IMR-90 (cell line): ENCODE data around the gene EMC9.

Experiments used
- CEBPB ChIP-seq: IDR thresholded peaks from 2 replicates; pipeline ENCODE4 v1.6.1; 2012; ENCODE audit warnings: low read depth, low read length, improper control_type of control experiment
- FOS ChIP-seq: fragments of 150-350 bp; IDR thresholded peaks from 2 replicates; pipeline ENCODE4 v1.6.1; 2016; ENCODE audit warnings: low read depth, low read length
- MAFK ChIP-seq: IDR thresholded peaks from 2 replicates; pipeline ENCODE4 v1.6.1; 2012; ENCODE audit warnings: low read depth, low read length, improper control_type of control experiment
- NFE2L2 ChIP-seq: fragments of 150-350 bp; IDR thresholded peaks from 2 replicates; pipeline ENCODE4 v1.6.1; 2016; ENCODE audit warnings: low read depth, mild to moderate bottlenecking, low read length
- POLR2A ChIP-seq: IDR thresholded peaks from 2 replicates; pipeline ENCODE4 v1.6.1; 2012; ENCODE audit warnings: mild to moderate bottlenecking, low read depth, low read length
- RAD21 ChIP-seq: IDR thresholded peaks from 2 replicates; pipeline ENCODE4 v1.6.1; 2012; ENCODE audit warnings: low read length, improper control_type of control experiment
- RFX5 ChIP-seq: IDR thresholded peaks from 2 replicates; pipeline ENCODE4 v1.8.0; 2012; ENCODE audit warnings: low read depth, mild to moderate bottlenecking, low read length, moderate library complexity
- SMC3 ChIP-seq: fragments of 150-350 bp; IDR thresholded peaks from 2 replicates; pipeline ENCODE4 v1.6.1; 2016; ENCODE audit warnings: low read depth, mild to moderate bottlenecking, antibody characterized with exemption, low read length, moderate library complexity
- TF ChIP-seq, protein P1 (sequence below): conservative IDR thresholded peaks from 2 replicates; pipeline ENCODE4 v1.5.1; 2012; ENCODE audit warnings: mild to moderate bottlenecking, low read depth, low read length, improper control_type of control experiment
- TF ChIP-seq, protein P2 (sequence below): fragments of 150-350 bp; IDR thresholded peaks from 2 replicates; pipeline ENCODE4 v1.6.1; 2017; ENCODE audit warnings: mild to moderate bottlenecking, antibody characterized with exemption, low read length, low read depth

DNA sequence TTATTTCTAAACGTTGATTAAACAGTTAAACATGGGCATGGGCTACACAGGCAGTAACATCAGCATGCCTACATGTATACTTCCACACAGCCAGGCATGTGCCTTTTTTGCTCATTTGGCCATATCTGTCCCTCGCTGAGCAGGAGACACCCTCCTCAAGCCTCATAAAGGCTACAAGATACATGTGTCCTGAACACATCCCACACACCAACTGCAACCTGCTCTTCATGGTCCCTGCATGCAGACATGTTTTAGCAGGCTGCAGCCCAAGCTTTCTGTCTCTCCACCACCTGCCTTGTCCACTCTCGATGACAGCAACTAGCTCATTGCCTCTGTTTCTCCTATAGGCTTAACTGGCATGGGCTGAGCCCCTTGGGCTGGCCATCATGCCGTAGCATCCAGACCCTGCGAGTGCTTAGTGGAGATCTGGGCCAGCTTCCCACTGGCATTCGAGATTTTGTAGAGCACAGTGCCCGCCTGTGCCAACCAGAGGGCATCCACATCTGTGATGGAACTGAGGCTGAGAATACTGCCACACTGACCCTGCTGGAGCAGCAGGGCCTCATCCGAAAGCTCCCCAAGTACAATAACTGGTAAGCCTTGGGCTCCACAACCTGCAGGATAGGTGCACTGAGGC is 44.7 kb downstream of the EMC9 start:
- TF ChIP-seq RAD21 (no peak), RFX5 (no peak), POLR2A (no peak), FOS (no peak), CEBPB (no peak), SMC3 (no peak), MAFK (no peak), NFE2L2 (no peak)
- TF ChIP-seq, protein P1, sequence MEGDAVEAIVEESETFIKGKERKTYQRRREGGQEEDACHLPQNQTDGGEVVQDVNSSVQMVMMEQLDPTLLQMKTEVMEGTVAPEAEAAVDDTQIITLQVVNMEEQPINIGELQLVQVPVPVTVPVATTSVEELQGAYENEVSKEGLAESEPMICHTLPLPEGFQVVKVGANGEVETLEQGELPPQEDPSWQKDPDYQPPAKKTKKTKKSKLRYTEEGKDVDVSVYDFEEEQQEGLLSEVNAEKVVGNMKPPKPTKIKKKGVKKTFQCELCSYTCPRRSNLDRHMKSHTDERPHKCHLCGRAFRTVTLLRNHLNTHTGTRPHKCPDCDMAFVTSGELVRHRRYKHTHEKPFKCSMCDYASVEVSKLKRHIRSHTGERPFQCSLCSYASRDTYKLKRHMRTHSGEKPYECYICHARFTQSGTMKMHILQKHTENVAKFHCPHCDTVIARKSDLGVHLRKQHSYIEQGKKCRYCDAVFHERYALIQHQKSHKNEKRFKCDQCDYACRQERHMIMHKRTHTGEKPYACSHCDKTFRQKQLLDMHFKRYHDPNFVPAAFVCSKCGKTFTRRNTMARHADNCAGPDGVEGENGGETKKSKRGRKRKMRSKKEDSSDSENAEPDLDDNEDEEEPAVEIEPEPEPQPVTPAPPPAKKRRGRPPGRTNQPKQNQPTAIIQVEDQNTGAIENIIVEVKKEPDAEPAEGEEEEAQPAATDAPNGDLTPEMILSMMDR: no peak
- TF ChIP-seq, protein P2, sequence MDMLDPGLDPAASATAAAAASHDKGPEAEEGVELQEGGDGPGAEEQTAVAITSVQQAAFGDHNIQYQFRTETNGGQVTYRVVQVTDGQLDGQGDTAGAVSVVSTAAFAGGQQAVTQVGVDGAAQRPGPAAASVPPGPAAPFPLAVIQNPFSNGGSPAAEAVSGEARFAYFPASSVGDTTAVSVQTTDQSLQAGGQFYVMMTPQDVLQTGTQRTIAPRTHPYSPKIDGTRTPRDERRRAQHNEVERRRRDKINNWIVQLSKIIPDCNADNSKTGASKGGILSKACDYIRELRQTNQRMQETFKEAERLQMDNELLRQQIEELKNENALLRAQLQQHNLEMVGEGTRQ: no peak
